Endothelial cell of umbilical vein (primary cell): Measurements from ENCODE around the gene NCKAP5. TPM values are rescaled to one million over a fixed set of nuclear protein-coding genes. Genes with fewer than 3 reads are reported as not detected.

Experiments used
- BruUV-seq: library from RNA; stranded (reverse); fragments of 400-500 nt; replicated peaks from 2 replicates; lab custom pipeline; 2021; lab: Mats Ljungman, UMichigan
- CTCF ChIA-PET: fragments of 300-600, 350-600 bp; sonication (Branson Sonifier 250); formaldehyde crosslinking; loops from one replicate; lab custom pipeline; 2021; ENCODE audit warnings: antibody characterized with exemption, inconsistent platforms; lab: Charles Lee
- POLR2A ChIA-PET: fragments of 300-600, 350-600 bp; sonication (Branson Sonifier 250); formaldehyde crosslinking; loops from one replicate; lab custom pipeline; 2021; ENCODE audit warnings: antibody characterized with exemption, inconsistent platforms; lab: Charles Lee
- DNase-seq: peaks from one replicate; pipeline ENCODE4 v3.0.0-alpha.2; 2011; ENCODE audit warnings: low read depth, low spot score
- FAIRE-seq: peaks from 2 replicates; lab custom pipeline; 2011; peaks lifted over from hg19 to GRCh38; lab: Jason Lieb, UNC
- H2AFZ ChIP-seq: 2 replicates; pipeline ENCODE4 v1.6.0; 2012; ENCODE audit warnings: low read depth, low read length, control low read depth, inconsistent platforms
- H3K27ac ChIP-seq: 2 replicates; pipeline ENCODE4 v1.5.1; 2011; ENCODE audit warnings: low read depth, mild to moderate bottlenecking, control low read depth, low read length, moderate library complexity; ENCODE audit not compliant: insufficient read depth
- H3K27me3 ChIP-seq, 2 experiments: 2 replicates each; pipeline versions ENCODE4 v1.6.0 to v1.6.1; 2011; ENCODE audit warnings: low read length in 2 of 2, mixed read lengths in 1 of 2; ENCODE audit not compliant: control insufficient read depth in 2 of 2, insufficient read depth in 2 of 2
- H3K36me3 ChIP-seq, 2 experiments: 2 replicates in 1 of 2; 3 replicates in 1 of 2; pipeline ENCODE4 v1.5.1; 2011; ENCODE audit warnings: low read length in 2 of 2, mild to moderate bottlenecking in 1 of 2, moderate library complexity in 1 of 2; ENCODE audit not compliant: control insufficient read depth in 2 of 2, insufficient read depth in 2 of 2; ENCODE audit errors: extremely low read depth in 1 of 2
- H3K4me1 ChIP-seq: 3 replicates; pipeline ENCODE4 v1.5.1; 2011; ENCODE audit warnings: mild to moderate bottlenecking, low read length; ENCODE audit not compliant: control insufficient read depth, insufficient read depth; ENCODE audit errors: extremely low read depth
- H3K4me2 ChIP-seq: 2 replicates; pipeline ENCODE4 v1.6.1; 2011; ENCODE audit warnings: low read length, control low read depth, mixed read lengths; ENCODE audit not compliant: insufficient read depth
- H3K4me3 ChIP-seq, 3 experiments: fragments of 200-600 bp in 1 of 3; sonication (generic), shearing (Covaris generic) in 1 of 3; replicated peaks in 1 of 3; 2 replicates each; pipeline ENCODE4 v1.5.1; 2011 to 2016; ENCODE audit warnings: control low read depth in 3 of 3, low read length in 3 of 3, mild to moderate bottlenecking in 2 of 3, inconsistent platforms in 1 of 3, low read depth in 1 of 3, moderate library complexity in 1 of 3; ENCODE audit not compliant: insufficient read depth in 1 of 3
- H3K79me2 ChIP-seq: 2 replicates; pipeline ENCODE4 v1.6.0; 2012; ENCODE audit warnings: low read length, inconsistent platforms; ENCODE audit not compliant: control insufficient read depth, insufficient read depth
- H3K9ac ChIP-seq: replicated peaks from 2 replicates; pipeline ENCODE3; 2011; ENCODE audit warnings: low read length, control low read depth; ENCODE audit not compliant: insufficient read depth; ENCODE audit errors: extremely low read depth
- H3K9me1 ChIP-seq: replicated peaks from 3 replicates; pipeline ENCODE4 v1.6.0; 2011; ENCODE audit warnings: mild to moderate bottlenecking, low read length; ENCODE audit not compliant: control insufficient read depth, insufficient read depth; ENCODE audit errors: extremely low read depth
- H3K9me3 ChIP-seq: replicated peaks from 2 replicates; pipeline ENCODE4 v1.5.1; 2012; ENCODE audit warnings: low read length, inconsistent platforms; ENCODE audit not compliant: control insufficient read depth, insufficient read depth
- H4K20me1 ChIP-seq: replicated peaks from 2 replicates; pipeline ENCODE3; 2011; ENCODE audit warnings: mild to moderate bottlenecking, low read length; ENCODE audit not compliant: control insufficient read depth, insufficient read depth; ENCODE audit errors: extremely low read depth
- EZH2 ChIP-seq: IDR thresholded peaks from 2 replicates; pipeline ENCODE4 v1.6.1; 2012; ENCODE audit warnings: borderline replicate concordance, low read depth, mild to moderate bottlenecking, moderate library complexity, low read length, inconsistent platforms; ENCODE audit not compliant: severe bottlenecking
- FOS ChIP-seq: IDR thresholded peaks from 2 replicates; pipeline ENCODE4 v1.6.1; 2011; ENCODE audit warnings: mild to moderate bottlenecking, low read length, moderate library complexity, borderline replicate concordance; ENCODE audit not compliant: insufficient read depth
- GATA2 ChIP-seq: IDR thresholded peaks from 2 replicates; pipeline ENCODE4 v1.7.0; 2011; ENCODE audit warnings: low read depth, mild to moderate bottlenecking, moderate library complexity, mixed read lengths, low read length; ENCODE audit not compliant: insufficient read length, insufficient read depth
- JUN ChIP-seq: IDR thresholded peaks from 2 replicates; pipeline ENCODE4 v1.6.1; 2011; ENCODE audit warnings: borderline replicate concordance, low read depth; ENCODE audit not compliant: insufficient read length, insufficient read depth
- MYC ChIP-seq: IDR thresholded peaks from one replicate; pipeline ENCODE4 v1.6.1; 2011; ENCODE audit warnings: mild to moderate bottlenecking, low read depth, low read length
- POLR2A ChIP-seq: IDR thresholded peaks from 2 replicates; pipeline ENCODE4 v1.6.1; 2012; ENCODE audit warnings: low read depth, mild to moderate bottlenecking, control low read depth, low read length
- POLR2AphosphoS5 ChIP-seq: IDR thresholded peaks from 2 replicates; pipeline ENCODE4 v1.6.1; 2012; ENCODE audit warnings: low read depth, mild to moderate bottlenecking, control low read depth, low read length, moderate library complexity; ENCODE audit not compliant: insufficient read depth
- dilution Hi-C: fragments of 300-500 bp; cut with MboI; formaldehyde crosslinking; loops from one replicate; pipeline ENCODE4 v1.15.0; 2019; ENCODE audit warnings: low sequenced_read_pairs; ENCODE audit not compliant: extremely low pct_ligation_motif_present
- intact Hi-C: fragments of 100-400 bp; cut with micrococcal nuclease; formaldehyde crosslinking; loops from one replicate; pipeline ENCODE4 v1.10.0; 2022
- polyA plus RNA-seq, 4 experiments: library from polyadenylated mRNA; depleted of rRNA in 3 of 4; stranded (reverse) in 3 of 4; unstranded in 1 of 4; fragments of >200 nt; gene quantifications; 2 replicates each; pipeline versions ENCODE4 v1.2.1 to v1.2.3, GENCODE V29; 2011 to 2012; ENCODE audit warnings: missing spikeins in 1 of 4
- total RNA-seq: library from RNA; stranded (reverse); gene quantifications from 2 replicates; pipeline ENCODE4 v1.2.3, GENCODE V29; 2021
- TF ChIP-seq, protein P1 (sequence below): IDR thresholded peaks from 2 replicates; pipeline ENCODE4 v1.6.1; 2011; ENCODE audit not compliant: insufficient read depth, insufficient read length
- TF ChIP-seq, protein P2 (sequence below), 2 donors: IDR thresholded peaks; 1 replicate in 1 of 2; 2 replicates in 1 of 2; pipeline ENCODE4 v1.5.1; 2011; ENCODE audit warnings: low read length in 2 of 2, mild to moderate bottlenecking in 2 of 2, moderate library complexity in 2 of 2, control low read depth in 1 of 2, inconsistent platforms in 1 of 2, low read depth in 1 of 2; ENCODE audit not compliant: insufficient read depth in 1 of 2; ENCODE audit errors: extremely low read depth in 1 of 2

Gene NCKAP5
- total and polyA plus RNA-seq, 2 donors (not counting 3 experiments of a cell fraction or from before 2014, with no cell fraction given) = 0.47 to 3.3 TPM

DNA sequence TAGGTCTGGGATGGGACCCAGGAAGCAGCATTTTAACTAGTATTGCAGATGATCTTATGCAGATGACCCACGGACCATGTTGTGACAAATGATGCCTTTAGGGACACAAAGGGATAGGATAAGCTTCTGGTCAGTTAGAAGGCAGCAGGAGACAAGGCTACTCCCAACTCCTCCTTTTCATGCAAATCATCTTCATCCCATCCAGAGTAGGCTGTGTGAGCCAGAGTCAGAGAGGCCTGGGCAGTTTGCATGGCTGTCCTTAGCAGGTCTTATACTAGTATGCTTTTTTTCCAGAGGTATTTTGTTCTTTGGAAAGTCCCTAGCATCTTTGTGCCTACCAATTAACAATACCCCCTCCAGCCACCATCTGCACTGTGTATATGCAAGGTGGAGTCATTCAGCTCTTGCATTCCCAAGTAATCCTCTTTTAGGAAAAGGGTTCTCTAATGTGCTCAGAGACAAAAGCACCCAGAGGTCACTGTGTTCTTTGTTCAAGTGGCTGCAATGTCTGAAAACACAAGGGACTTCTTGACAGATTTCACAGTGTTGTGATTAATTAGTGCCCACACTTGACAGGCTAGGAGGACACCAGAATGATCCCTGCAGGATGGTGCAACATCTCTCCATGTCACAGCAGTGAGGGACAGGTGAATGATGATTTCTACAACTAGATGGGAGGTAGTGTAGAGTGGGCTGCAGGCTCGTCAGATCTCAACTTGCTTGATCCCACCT, 225.8 kb downstream of the NCKAP5 start:
- Histone ChIP-seq H3K9ac (no peak overlapping the region), H3K36me3 (no peaks in the 10 kb centered on the region), H3K27me3 (no peaks in the 10 kb centered on the region), H3K4me2 (no peak overlapping the region), H3K79me2 (no peaks in the 10 kb centered on the region), H3K4me1 (no peaks in the 10 kb centered on the region), H3K4me3 (no peak overlapping the region), H3K9me1 (no peaks in the 10 kb centered on the region), H3K27ac (no peak overlapping the region), H4K20me1 (no peaks in the 10 kb centered on the region), H2AFZ (no peak overlapping the region), H3K9me3 (no peaks in the 10 kb centered on the region)
- DNase-seq = no peak
- intact Hi-C loops = no loop called here
- BruUV-seq = no TSS peak
- dilution Hi-C loops = no loop called here
- CTCF ChIA-PET = no interaction called here
- TF ChIP-seq, protein P1, sequence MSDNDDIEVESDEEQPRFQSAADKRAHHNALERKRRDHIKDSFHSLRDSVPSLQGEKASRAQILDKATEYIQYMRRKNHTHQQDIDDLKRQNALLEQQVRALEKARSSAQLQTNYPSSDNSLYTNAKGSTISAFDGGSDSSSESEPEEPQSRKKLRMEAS = no peak
- TF ChIP-seq FOS (no peak), JUN (no peak), MYC (no peak), EZH2 (no peak), POLR2AphosphoS5 (no peak), GATA2 (no peak), POLR2A (no peak)
- TF ChIP-seq, protein P2, sequence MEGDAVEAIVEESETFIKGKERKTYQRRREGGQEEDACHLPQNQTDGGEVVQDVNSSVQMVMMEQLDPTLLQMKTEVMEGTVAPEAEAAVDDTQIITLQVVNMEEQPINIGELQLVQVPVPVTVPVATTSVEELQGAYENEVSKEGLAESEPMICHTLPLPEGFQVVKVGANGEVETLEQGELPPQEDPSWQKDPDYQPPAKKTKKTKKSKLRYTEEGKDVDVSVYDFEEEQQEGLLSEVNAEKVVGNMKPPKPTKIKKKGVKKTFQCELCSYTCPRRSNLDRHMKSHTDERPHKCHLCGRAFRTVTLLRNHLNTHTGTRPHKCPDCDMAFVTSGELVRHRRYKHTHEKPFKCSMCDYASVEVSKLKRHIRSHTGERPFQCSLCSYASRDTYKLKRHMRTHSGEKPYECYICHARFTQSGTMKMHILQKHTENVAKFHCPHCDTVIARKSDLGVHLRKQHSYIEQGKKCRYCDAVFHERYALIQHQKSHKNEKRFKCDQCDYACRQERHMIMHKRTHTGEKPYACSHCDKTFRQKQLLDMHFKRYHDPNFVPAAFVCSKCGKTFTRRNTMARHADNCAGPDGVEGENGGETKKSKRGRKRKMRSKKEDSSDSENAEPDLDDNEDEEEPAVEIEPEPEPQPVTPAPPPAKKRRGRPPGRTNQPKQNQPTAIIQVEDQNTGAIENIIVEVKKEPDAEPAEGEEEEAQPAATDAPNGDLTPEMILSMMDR (IDR thresholded peaks at IDR 0.05; ENCODE audit: extremely low read depth in 1 of 2, insufficient read depth in 1 of 2, low read depth in 1 of 2, low read length in 2 of 2) = no peak
- POLR2A ChIA-PET = no interaction called here
- no peak for FAIRE-seq
